AG09319 (cell line): ENCODE data around the gene HES2.

Experiments
- DNase-seq: peaks from one replicate; pipeline ENCODE4 v3.0.0-alpha.2; 2010; ENCODE audit warnings: low read depth; ENCODE audit errors: extremely low read depth
- TF ChIP-seq, protein P1 (sequence below): IDR thresholded peaks from 2 replicates; pipeline ENCODE4 v1.5.1; 2011; ENCODE audit warnings: low read depth, mild to moderate bottlenecking, inconsistent platforms, low read length, moderate library complexity

The HES2 gene

DNA sequence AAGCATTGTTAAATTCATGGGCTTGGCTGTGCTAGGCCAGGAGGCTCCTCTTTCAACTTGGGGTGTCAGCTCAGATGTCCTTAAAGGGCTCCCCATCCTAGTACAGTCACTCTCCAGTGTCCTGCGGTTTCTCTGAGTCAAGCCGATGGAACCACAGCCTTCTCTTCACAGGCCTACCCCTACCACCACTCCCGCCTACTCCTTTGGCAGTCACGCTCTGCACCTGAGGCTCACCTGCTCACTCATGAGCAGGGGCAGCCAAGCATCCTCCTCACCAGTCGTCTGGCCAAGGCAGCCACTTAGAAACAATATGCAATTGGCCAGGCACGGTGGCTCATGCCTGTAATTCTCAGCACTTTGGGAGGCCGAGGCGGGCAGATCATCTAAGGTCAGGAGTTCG lies 29.7 kb downstream of the HES2 start:
- DNase-seq = no peak
- TF ChIP-seq, protein P1, sequence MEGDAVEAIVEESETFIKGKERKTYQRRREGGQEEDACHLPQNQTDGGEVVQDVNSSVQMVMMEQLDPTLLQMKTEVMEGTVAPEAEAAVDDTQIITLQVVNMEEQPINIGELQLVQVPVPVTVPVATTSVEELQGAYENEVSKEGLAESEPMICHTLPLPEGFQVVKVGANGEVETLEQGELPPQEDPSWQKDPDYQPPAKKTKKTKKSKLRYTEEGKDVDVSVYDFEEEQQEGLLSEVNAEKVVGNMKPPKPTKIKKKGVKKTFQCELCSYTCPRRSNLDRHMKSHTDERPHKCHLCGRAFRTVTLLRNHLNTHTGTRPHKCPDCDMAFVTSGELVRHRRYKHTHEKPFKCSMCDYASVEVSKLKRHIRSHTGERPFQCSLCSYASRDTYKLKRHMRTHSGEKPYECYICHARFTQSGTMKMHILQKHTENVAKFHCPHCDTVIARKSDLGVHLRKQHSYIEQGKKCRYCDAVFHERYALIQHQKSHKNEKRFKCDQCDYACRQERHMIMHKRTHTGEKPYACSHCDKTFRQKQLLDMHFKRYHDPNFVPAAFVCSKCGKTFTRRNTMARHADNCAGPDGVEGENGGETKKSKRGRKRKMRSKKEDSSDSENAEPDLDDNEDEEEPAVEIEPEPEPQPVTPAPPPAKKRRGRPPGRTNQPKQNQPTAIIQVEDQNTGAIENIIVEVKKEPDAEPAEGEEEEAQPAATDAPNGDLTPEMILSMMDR = no peak

DNA sequence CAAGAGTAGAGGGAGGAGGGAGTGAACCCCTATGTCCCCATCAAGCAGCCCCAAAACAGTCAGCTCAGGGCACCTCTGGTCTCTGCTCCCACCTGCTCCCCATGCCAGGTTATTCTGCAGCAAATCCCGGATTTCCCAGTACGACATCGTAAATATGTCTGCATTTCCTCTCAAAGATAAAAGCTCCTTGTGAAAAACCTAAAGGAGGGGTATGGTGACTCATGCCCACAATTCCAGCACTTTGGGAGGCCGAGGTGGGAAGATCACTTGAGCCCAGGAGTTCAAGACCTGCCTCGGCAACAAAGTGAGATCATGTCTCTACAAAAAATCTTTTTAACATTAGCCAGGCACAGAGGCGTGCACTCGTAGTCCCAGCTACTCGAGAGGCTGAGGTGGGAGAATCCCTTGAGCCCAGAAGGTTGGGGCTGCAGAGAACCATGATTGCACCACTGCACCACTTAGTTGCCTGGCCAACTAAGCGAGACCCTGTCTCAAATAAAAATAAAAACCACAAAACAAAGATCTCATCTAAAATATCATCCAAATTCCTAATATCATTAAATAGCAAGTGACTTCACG lies 33.3 kb downstream of the HES2 start:
- no peak for DNase-seq
- TF ChIP-seq, protein P1 = no peak

DNA sequence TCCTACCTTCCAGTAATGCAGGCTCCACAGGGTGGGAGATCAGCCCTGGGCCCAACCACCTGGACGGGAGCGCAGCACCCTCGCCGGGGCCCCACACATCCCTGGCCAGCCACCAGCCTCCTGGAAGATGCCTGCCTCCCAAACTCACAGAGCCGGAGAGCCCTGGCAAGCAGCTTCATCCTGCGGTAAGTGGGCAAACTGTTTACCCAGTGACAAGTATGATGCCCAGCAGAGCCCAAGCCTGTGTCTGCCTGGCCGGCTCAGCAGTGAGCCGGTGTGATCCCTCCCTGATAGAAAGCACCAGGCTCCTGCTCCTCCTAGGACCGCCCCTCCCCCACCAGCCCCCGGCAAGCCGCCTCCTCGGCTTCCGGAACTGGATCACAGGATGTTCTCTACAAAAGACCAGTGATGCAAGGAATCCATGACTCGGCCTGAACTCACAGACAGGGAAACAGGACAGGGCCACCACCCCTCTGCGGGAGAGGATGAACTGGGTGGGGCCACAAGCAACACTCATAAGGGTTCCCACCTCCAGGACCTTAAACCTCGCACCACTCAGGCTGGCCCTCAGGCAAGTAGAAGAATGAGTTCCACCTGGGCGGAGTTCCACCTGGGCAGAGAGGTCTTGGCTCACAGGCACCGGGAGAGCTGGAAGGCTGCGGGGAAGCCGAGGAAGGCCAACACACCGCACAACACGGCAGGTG lies 34.1 kb downstream of the HES2 start:
- peak; percentile 22 for DNase-seq
- TF ChIP-seq, protein P1 = no peak

DNA sequence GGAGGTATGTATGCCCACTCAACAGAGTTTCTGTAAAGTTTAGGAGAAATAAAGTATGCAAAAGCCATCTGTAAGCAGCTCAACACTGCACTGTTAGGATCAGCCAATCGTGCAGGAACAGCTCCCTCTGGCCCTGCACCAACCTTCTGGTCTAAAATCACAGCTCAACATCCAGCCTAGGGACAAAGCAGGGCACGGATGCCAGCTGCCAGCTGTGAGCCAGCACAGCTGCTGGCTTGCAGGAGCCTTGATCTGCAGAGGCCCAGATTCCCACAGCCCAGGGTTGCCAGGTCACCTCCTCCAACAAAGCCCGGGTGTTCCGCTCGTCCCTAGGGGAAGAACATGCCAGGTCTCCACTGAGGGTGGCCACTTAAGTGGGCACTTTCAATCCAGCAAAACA lies 34.8 kb downstream of the HES2 start:
- DNase-seq = no peak
- TF ChIP-seq, protein P1 = no peak

DNA sequence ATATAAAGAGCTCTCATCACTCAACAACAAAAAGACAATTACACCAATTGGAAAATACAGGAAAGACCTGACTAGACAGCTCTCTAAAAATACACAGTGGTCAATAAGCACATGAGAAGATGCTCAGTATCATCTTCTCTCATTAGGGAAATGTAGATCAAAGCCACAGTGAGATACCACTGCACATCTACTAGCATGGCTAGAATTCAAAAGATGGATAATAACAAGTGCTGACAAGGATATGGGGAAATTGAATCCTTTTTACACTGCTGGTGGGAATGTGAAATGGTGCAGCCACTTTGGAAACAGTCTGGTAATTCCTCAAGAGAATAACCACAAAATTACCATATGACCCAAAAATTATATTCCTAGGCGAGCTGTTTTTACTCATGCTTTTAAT lies 35.6 kb downstream of the HES2 start:
- TF ChIP-seq, protein P1 = no peak

DNA sequence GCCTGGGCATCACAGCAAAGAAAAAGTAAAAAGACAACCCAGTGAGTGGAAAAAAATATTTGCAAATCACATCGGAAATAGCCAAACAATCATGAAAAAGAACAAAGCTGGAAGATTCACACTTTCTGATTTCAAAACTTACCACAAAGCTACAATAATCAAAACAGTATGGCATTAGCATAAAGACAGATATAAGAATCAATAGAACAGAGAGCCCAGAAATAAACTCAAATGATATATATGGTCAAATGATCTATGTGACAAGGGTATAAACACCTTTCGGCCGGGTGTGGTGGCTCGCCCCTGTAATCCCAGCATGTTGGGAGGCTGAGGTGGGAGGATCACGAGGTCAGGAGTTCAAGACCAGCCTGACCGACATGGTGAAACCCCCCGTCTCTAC lies 39.7 kb downstream of the HES2 start:
- TF ChIP-seq, protein P1 = no peak
- DNase-seq = no peak

More for the DNA sequence above, 35.6 kb downstream of the HES2 start:
- no peak for DNase-seq

DNA sequence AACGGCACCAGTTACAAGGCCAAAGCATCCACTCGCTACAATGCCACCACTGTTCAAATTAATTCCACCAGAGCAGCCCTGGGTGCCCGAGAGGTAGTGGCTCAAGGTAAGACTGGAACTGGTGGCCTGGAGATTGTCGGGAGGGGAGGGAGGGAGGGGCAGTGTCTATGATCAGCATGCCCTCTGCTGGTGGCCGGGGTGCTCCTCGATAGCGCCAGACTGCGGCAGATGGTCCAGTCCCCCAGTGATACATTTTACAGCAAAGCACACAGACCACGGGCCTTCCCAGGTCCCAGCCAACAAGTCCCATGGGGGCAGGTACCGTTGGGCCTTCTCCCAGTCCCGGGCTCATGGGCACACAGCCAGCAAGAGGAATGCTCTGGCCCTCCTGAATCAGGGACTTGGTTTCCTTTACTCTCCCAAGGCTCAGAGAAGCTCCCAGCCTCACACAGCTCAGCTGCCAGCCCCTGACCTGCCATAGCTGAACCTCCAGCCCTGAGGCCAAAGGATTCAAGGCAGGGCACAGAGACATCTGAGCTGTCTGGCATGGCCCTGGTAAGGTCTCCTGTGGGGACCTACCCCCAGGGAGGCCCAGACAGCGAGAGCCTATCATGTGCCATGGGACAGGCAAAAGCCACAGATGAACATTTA lies 41.5 kb downstream of the HES2 start:
- TF ChIP-seq, protein P1 = no peak
- DNase-seq = no peak
